H9 (cell line): ENCODE results near the gene ZNF287. TPM values are rescaled to one million over a fixed set of nuclear protein-coding genes. Genes with fewer than 3 reads are reported as not detected.
A peak's percentile ranks its signal among the peaks of the same experiment; 100 is the strongest.

Experiments used
- DNase-seq: peaks from one replicate; pipeline ENCODE4 v3.0.0-alpha.2; 2017
- H2AFZ ChIP-seq: one replicate; pipeline ENCODE4 v1.6.1; 2013; ENCODE audit warnings: mild to moderate bottlenecking, low read length, control low read depth, moderate library complexity
- H2AK5ac ChIP-seq: 2 replicates; pipeline ENCODE4 v1.6.1; 2013; ENCODE audit warnings: low read length, control low read depth, mixed read lengths; ENCODE audit not compliant: insufficient read length
- H2BK120ac ChIP-seq: one replicate; pipeline ENCODE4 v1.6.1; 2013; ENCODE audit warnings: low read depth, mild to moderate bottlenecking, low read length, control low read depth, inconsistent platforms; ENCODE audit not compliant: poor library complexity, severe bottlenecking
- H2BK12ac ChIP-seq: 2 replicates; pipeline ENCODE4 v1.6.1; 2013; ENCODE audit warnings: low read length, control low read depth, mixed read lengths, low read depth; ENCODE audit not compliant: insufficient read length
- H2BK15ac ChIP-seq: 2 replicates; pipeline ENCODE4 v1.6.1; 2013; ENCODE audit warnings: low read depth, low read length, control low read depth
- H2BK20ac ChIP-seq: one replicate; pipeline ENCODE4 v1.6.1; 2013; ENCODE audit warnings: low read depth, mild to moderate bottlenecking, low read length, control low read depth, inconsistent platforms; ENCODE audit not compliant: poor library complexity, severe bottlenecking
- H2BK5ac ChIP-seq: 2 replicates; pipeline ENCODE4 v1.6.1; 2013; ENCODE audit warnings: low read length, control low read depth, mixed read lengths; ENCODE audit not compliant: insufficient read length
- H3K14ac ChIP-seq: 2 replicates; pipeline ENCODE4 v1.6.1; 2013; ENCODE audit warnings: low read length, control low read depth; ENCODE audit not compliant: insufficient read depth
- H3K18ac ChIP-seq: 2 replicates; pipeline ENCODE4 v1.6.1; 2013; ENCODE audit warnings: low read depth, mild to moderate bottlenecking, mixed read lengths, low read length, control low read depth; ENCODE audit not compliant: insufficient read length
- H3K23ac ChIP-seq: 2 replicates; pipeline ENCODE4 v1.6.1; 2013; ENCODE audit warnings: low read length, control low read depth, mixed read lengths, low read depth; ENCODE audit not compliant: insufficient read length
- H3K23me2 ChIP-seq: 2 replicates; pipeline ENCODE4 v1.6.1; 2013; ENCODE audit warnings: low read depth, mild to moderate bottlenecking, mixed read lengths, low read length, control low read depth; ENCODE audit not compliant: insufficient read length, poor library complexity, severe bottlenecking
- H3K27ac ChIP-seq: 2 replicates; pipeline ENCODE4 v1.5.1; 2013; ENCODE audit warnings: low read length, control low read depth, mixed read lengths, low read depth; ENCODE audit not compliant: insufficient read length
- H3K27me3 ChIP-seq: 2 replicates; pipeline ENCODE4 v1.6.1; 2013; ENCODE audit warnings: low read length, control low read depth, inconsistent platforms; ENCODE audit not compliant: insufficient read depth
- H3K4ac ChIP-seq: 2 replicates; pipeline ENCODE4 v1.6.1; 2013; ENCODE audit warnings: low read depth, mild to moderate bottlenecking, control low read depth, inconsistent platforms, low read length, moderate library complexity
- H3K4me1 ChIP-seq: 2 replicates; pipeline ENCODE4 v1.6.1; 2013; ENCODE audit warnings: low read length, control low read depth, inconsistent platforms; ENCODE audit not compliant: insufficient read depth
- H3K4me2 ChIP-seq: 2 replicates; pipeline ENCODE4 v1.6.1; 2013; ENCODE audit warnings: low read length, control low read depth, mixed read lengths; ENCODE audit not compliant: insufficient read length, insufficient read depth
- H3K56ac ChIP-seq: 2 replicates; pipeline ENCODE4 v1.6.1; 2013; ENCODE audit warnings: low read depth, mild to moderate bottlenecking, mixed read lengths, low read length, control low read depth; ENCODE audit not compliant: insufficient read length
- H3K79me1 ChIP-seq: 2 replicates; pipeline ENCODE4 v1.6.1; 2013; ENCODE audit warnings: low read depth, mild to moderate bottlenecking, moderate library complexity, low read length, control low read depth, inconsistent platforms; ENCODE audit not compliant: insufficient read depth, poor library complexity, severe bottlenecking
- H3K79me2 ChIP-seq: 2 replicates; pipeline ENCODE4 v1.6.1; 2013; ENCODE audit warnings: low read length, control low read depth, inconsistent platforms; ENCODE audit not compliant: insufficient read depth
- H3K9ac ChIP-seq: 2 replicates; pipeline ENCODE4 v1.6.1; 2013; ENCODE audit warnings: low read length, control low read depth, mixed read lengths; ENCODE audit not compliant: insufficient read length; ENCODE audit errors: extremely low read depth
- H3K9me3 ChIP-seq: one replicate; pipeline ENCODE4 v1.6.1; 2013; ENCODE audit warnings: low read depth, low read length, inconsistent platforms; ENCODE audit not compliant: control insufficient read depth
- H3T11ph ChIP-seq: one replicate; pipeline ENCODE4 v1.6.1; 2013; ENCODE audit warnings: mild to moderate bottlenecking, low read length, control low read depth, inconsistent platforms
- H4K20me1 ChIP-seq: one replicate; pipeline ENCODE4 v1.6.1; 2013; ENCODE audit not compliant: control insufficient read depth, insufficient read length, insufficient read depth
- H4K5ac ChIP-seq: 2 replicates; pipeline ENCODE4 v1.6.1; 2013; ENCODE audit warnings: low read depth, mild to moderate bottlenecking, mixed read lengths, low read length, control low read depth; ENCODE audit not compliant: insufficient read length
- H4K8ac ChIP-seq: replicated peaks from 2 replicates; pipeline ENCODE4 v1.6.1; 2013; ENCODE audit warnings: low read length, control low read depth, mixed read lengths, low read depth; ENCODE audit not compliant: insufficient read length
- H4K91ac ChIP-seq: 2 replicates; pipeline ENCODE4 v1.6.1; 2013; ENCODE audit warnings: low read depth, mild to moderate bottlenecking, moderate library complexity, mixed read lengths, low read length, control low read depth; ENCODE audit not compliant: insufficient read length
- H3K27ac Mint-ChIP-seq, 3 experiments: 2 replicates in 2 of 3; 3 replicates in 1 of 3; pipeline ENCODE4 v1.8.0; 2020 to 2021; ENCODE audit warnings: mixed read lengths in 3 of 3, mild to moderate bottlenecking in 1 of 3, moderate library complexity in 1 of 3
- H3K27me3 Mint-ChIP-seq: 2 replicates; pipeline ENCODE4 v1.8.0; 2021; ENCODE audit warnings: low read depth, mild to moderate bottlenecking, moderate library complexity, mixed read lengths
- H3K36me3 Mint-ChIP-seq, 3 experiments: 2 replicates in 2 of 3; 3 replicates in 1 of 3; pipeline ENCODE4 v1.8.0; 2020 to 2021; ENCODE audit warnings: low read depth in 3 of 3, mixed read lengths in 3 of 3; ENCODE audit not compliant: insufficient read depth in 1 of 3
- H3K4me1 Mint-ChIP-seq, 2 experiments: 2 replicates each; pipeline ENCODE4 v1.8.0; 2020; ENCODE audit warnings: mixed read lengths in 2 of 2
- H3K4me3 Mint-ChIP-seq, 2 experiments: 2 replicates in 1 of 2; 3 replicates in 1 of 2; pipeline ENCODE4 v1.8.0; 2020 to 2021; ENCODE audit warnings: mild to moderate bottlenecking in 2 of 2, mixed read lengths in 2 of 2, moderate library complexity in 1 of 2
- H3K9me3 Mint-ChIP-seq, 2 experiments: 2 replicates in 1 of 2; 3 replicates in 1 of 2; pipeline ENCODE4 v1.8.0; 2020; ENCODE audit warnings: mild to moderate bottlenecking in 2 of 2, mixed read lengths in 2 of 2, moderate library complexity in 1 of 2
- WGBS: extraction: QIAGEN DNeasy Blood & Tissue Kit; methylation state at CpG from one replicate; pipeline ENCODE4 v1.1.7; 2013; ENCODE audit warnings: missing lambda C conversion rate, low lambda C conversion rate, mixed read lengths; ENCODE audit not compliant: insufficient read length; ENCODE audit errors: extremely low coverage; 5-methylcytosine and 5-hydroxymethylcytosine counted together
- total RNA-seq: library from RNA; stranded (reverse); gene quantifications from 2 replicates; pipeline ENCODE4 v1.2.1, GENCODE V29; 2021
- TF ChIP-seq, protein P1 (sequence below): fragments of 200-600 bp; sonication (generic); conservative IDR thresholded peaks from 3 replicates; pipeline ENCODE4 v1.8.0; 2021; ENCODE audit warnings: antibody characterized with exemption, mild to moderate bottlenecking

Gene ZNF287
- total RNA-seq, 1 experiment from 2014 or later: 7.1 TPM

- H3K9me3 Mint-ChIP-seq: no peaks in the 10 kb centered on the region
- H2BK120ac ChIP-seq: no peak overlapping the region
- no peak for DNase-seq
- peaks cover 6 to 11% of the 10 kb centered on the region in 2 experiments for H3K4me1 Mint-ChIP-seq
- H3K9ac ChIP-seq: no peak overlapping the region
- no peak overlapping the region for H2BK5ac ChIP-seq
- H3K23ac ChIP-seq: no peak overlapping the region
- H2BK20ac ChIP-seq: no peak overlapping the region
- H3K27me3 ChIP-seq: no peaks in the 10 kb centered on the region
- no peak overlapping the region for H3K56ac ChIP-seq
- H3K4me1 ChIP-seq: no peaks in the 10 kb centered on the region
- no peak overlapping the region for H3T11ph ChIP-seq
- H3K18ac ChIP-seq: no peak overlapping the region
- no peaks in the 10 kb centered on the region for H3K36me3 Mint-ChIP-seq
- no peaks in the 10 kb centered on the region for H3K79me2 ChIP-seq
- H2BK12ac ChIP-seq: no peak overlapping the region
- H3K9me3 ChIP-seq: no peaks in the 10 kb centered on the region
- H3K27ac Mint-ChIP-seq: no peak overlapping the region
- no peak overlapping the region for H2AFZ ChIP-seq
- no peak overlapping the region for H4K91ac ChIP-seq
- H4K5ac ChIP-seq: no peak overlapping the region
- no peak overlapping the region for H3K14ac ChIP-seq
- no CpG with 5 or more reads among the region's 2 CpGs for WGBS
- peaks cover under 1% of the 10 kb centered on the region for H3K27me3 Mint-ChIP-seq
- peak overlapping the region in 1 of 2 experiments; percentile 97; a peak in 3 of 5 replicates for H3K4me3 Mint-ChIP-seq
- no peaks in the 10 kb centered on the region for H3K23me2 ChIP-seq
- no peak overlapping the region for H4K8ac ChIP-seq
- no peak overlapping the region for H3K27ac ChIP-seq
- no peak overlapping the region for H3K4ac ChIP-seq
- H4K20me1 ChIP-seq: no peaks in the 10 kb centered on the region
- TF ChIP-seq, protein P1, sequence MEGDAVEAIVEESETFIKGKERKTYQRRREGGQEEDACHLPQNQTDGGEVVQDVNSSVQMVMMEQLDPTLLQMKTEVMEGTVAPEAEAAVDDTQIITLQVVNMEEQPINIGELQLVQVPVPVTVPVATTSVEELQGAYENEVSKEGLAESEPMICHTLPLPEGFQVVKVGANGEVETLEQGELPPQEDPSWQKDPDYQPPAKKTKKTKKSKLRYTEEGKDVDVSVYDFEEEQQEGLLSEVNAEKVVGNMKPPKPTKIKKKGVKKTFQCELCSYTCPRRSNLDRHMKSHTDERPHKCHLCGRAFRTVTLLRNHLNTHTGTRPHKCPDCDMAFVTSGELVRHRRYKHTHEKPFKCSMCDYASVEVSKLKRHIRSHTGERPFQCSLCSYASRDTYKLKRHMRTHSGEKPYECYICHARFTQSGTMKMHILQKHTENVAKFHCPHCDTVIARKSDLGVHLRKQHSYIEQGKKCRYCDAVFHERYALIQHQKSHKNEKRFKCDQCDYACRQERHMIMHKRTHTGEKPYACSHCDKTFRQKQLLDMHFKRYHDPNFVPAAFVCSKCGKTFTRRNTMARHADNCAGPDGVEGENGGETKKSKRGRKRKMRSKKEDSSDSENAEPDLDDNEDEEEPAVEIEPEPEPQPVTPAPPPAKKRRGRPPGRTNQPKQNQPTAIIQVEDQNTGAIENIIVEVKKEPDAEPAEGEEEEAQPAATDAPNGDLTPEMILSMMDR: no peak; the same call in 2 of the 3 replicates
- no peak overlapping the region for H2AK5ac ChIP-seq
- H3K4me2 ChIP-seq: peak overlapping the region; percentile 37
- H3K79me1 ChIP-seq: no peaks in the 10 kb centered on the region
- H2BK15ac ChIP-seq: no peak overlapping the region
Measured at GRCh38 chr17:16537130-16537458, 31.9 kb downstream of the ZNF287 start.
